T-cell (primary cell): ENCODE results near the gene MESP2. TPM values are rescaled to one million over a fixed set of nuclear protein-coding genes. Genes with fewer than 3 reads are reported as not detected.

ENCODE experiments used
- ATAC-seq, 4 experiments: fragments of 200-7000 bp in 3 of 4; fragments of 150-1000 bp in 1 of 4; cut with Tn5 transposase; replicated peaks in 1 of 4; 1 replicate in 3 of 4; 2 replicates in 1 of 4; pipeline ENCODE4 v1.10.0; 2021; ENCODE audit warnings: moderate library complexity in 3 of 4, mild to moderate bottlenecking in 2 of 4, moderate number of reproducible peaks in 1 of 4
- CTCF ChIA-PET, 2 donors: fragments of 300-600 bp; sonication (Branson Sonifier 250); formaldehyde crosslinking; loops; one replicate each; lab custom pipeline; 2022; ENCODE audit warnings: antibody characterized with exemption in 2 of 2; lab: Charles Lee
- POLR2A ChIA-PET, 2 donors: fragments of 300-600 bp; sonication (Branson Sonifier 250); formaldehyde crosslinking; loops; one replicate each; lab custom pipeline; 2022; ENCODE audit warnings: antibody characterized with exemption in 2 of 2; lab: Charles Lee
- DNase-seq, 35 experiments: peaks; one replicate each; pipeline versions ENCODE4 v3.0.0 to v3.0.0-alpha.2; 2013 to 2023
- H3K27ac ChIP-seq: one replicate; pipeline ENCODE4 v1.5.1; 2013; ENCODE audit warnings: low read length
- H3K27me3 ChIP-seq, 2 experiments: replicated peaks in 1 of 2; 1 replicate in 1 of 2; 2 replicates in 1 of 2; pipeline versions ENCODE4 v1.6.1 to v1.7.0; 2013; ENCODE audit warnings: low read length in 1 of 2, mixed read lengths in 1 of 2; ENCODE audit not compliant: control insufficient read depth in 2 of 2, insufficient read depth in 2 of 2; ENCODE audit errors: extremely low read depth in 1 of 2
- H3K36me3 ChIP-seq, 2 donors: 1 replicate in 1 of 2; 2 replicates in 1 of 2; pipeline versions ENCODE4 v1.6.1 to v1.7.0; 2013; ENCODE audit warnings: low read length in 1 of 2; ENCODE audit not compliant: control insufficient read depth in 2 of 2, insufficient read depth in 1 of 2; ENCODE audit errors: extremely low read depth in 1 of 2
- H3K4me1 ChIP-seq, 2 experiments: 1 replicate in 1 of 2; 2 replicates in 1 of 2; pipeline versions ENCODE4 v1.6.1 to v1.7.0; 2013; ENCODE audit warnings: low read length in 2 of 2, mixed read lengths in 1 of 2; ENCODE audit not compliant: insufficient read depth in 2 of 2, control insufficient read depth in 1 of 2; ENCODE audit errors: extremely low read depth in 1 of 2
- H3K4me3 ChIP-seq, 2 donors: 1 replicate in 1 of 2; 2 replicates in 1 of 2; pipeline versions ENCODE4 v1.5.1 to v1.7.0; 2013; ENCODE audit warnings: mild to moderate bottlenecking in 2 of 2, low read length in 1 of 2, moderate library complexity in 1 of 2; ENCODE audit not compliant: control insufficient read depth in 1 of 2; ENCODE audit errors: extremely low read depth in 1 of 2
- H3K9me3 ChIP-seq: 2 replicates; pipeline ENCODE4 v1.7.0; 2013
- H3K27ac Mint-ChIP-seq, 2 donors: one replicate each; pipeline ENCODE4 v1.8.0; 2020 to 2021; ENCODE audit warnings: mild to moderate bottlenecking in 2 of 2, mixed read lengths in 2 of 2
- H3K27me3 Mint-ChIP-seq, 2 donors: one replicate each; pipeline ENCODE4 v1.8.0; 2021 to 2022; ENCODE audit warnings: mixed read lengths in 2 of 2
- H3K36me3 Mint-ChIP-seq: one replicate; pipeline ENCODE4 v1.8.0; 2021; ENCODE audit warnings: mixed read lengths
- H3K4me1 Mint-ChIP-seq, 3 donors: one replicate each; pipeline ENCODE4 v1.8.0; 2020 to 2022; ENCODE audit warnings: mixed read lengths in 3 of 3, mild to moderate bottlenecking in 1 of 3
- H3K4me3 Mint-ChIP-seq, 3 donors: one replicate each; pipeline ENCODE4 v1.8.0; 2020 to 2022; ENCODE audit warnings: mild to moderate bottlenecking in 3 of 3, mixed read lengths in 3 of 3, moderate library complexity in 3 of 3
- H3K9me3 Mint-ChIP-seq, 3 donors: one replicate each; pipeline ENCODE4 v1.8.0; 2020 to 2022; ENCODE audit warnings: mixed read lengths in 3 of 3
- WGBS: methylation state at CpG from one replicate; pipeline ENCODE4 v1.1.5; 2013; ENCODE audit warnings: missing lambda C conversion rate; ENCODE audit not compliant: insufficient coverage; 5-methylcytosine and 5-hydroxymethylcytosine counted together
- total RNA-seq, 35 experiments: library from RNA in 6 of 35; stranded (reverse) in 6 of 35; fragments of 120-200 nt in 1 of 35; gene quantifications; one replicate each; pipeline versions ENCODE4 v1.2.1 to v1.2.4 and lab custom pipeline; 2013 to 2026

The MESP2 gene
- total RNA-seq, 5 donors from 2014 or later (not counting 1 experiment from before 2014, with no cell fraction given) = not detected

- DNase-seq (no peak), ATAC-seq (no peak)
- H3K27me3 Mint-ChIP-seq = peaks cover 20 to 21% of the 10 kb centered on the region in 2 donors
Measured at GRCh38 chr15:89822026-89822425, 45.9 kb downstream of the MESP2 start.

DNA sequence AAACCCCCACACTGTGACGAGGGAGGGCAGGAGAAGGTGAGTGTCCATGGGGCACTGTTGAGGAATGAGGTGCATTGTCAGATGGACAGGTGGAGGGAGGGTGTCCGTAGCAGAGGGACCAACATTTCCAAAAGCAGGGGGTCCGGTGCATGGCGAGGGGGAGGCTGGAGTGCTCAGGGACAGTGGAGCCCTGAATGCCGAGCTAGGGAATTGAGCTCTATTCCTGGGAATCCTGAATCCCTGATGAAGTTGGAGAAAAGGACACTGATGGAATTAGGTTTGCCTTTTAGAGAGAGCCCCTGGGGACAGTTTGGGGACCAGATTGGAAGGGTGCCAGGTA lies 46.4 kb downstream of the MESP2 start:
- Mint-ChIP-seq H3K36me3 (no peaks in the 10 kb centered on the region), H3K4me3 (no peak overlapping the region), H3K27me3 (peaks cover 17% of the 10 kb centered on the region in 2 donors), H3K27ac (no peak overlapping the region), H3K9me3 (no peaks in the 10 kb centered on the region), H3K4me1 (no peaks in the 10 kb centered on the region)
- Histone ChIP-seq H3K4me1 (no peaks in the 10 kb centered on the region), H3K9me3 (no peaks in the 10 kb centered on the region), H3K4me3 (no peak overlapping the region), H3K27me3 (peaks cover 0 to 39% of the 10 kb centered on the region in 2 experiments), H3K27ac (no peak overlapping the region), H3K36me3 (no peaks in the 10 kb centered on the region)
- ATAC-seq (no peak), DNase-seq (no peak)
- POLR2A ChIA-PET = no interaction called here
- CTCF ChIA-PET = interaction anchor here in 1 of 2 donors (0.6 kb wide), 1 partner anchor 750 kb away, joined by 3 read pairs; no protein-coding TSS in a partner anchor
- WGBS = 89% methylated on average over 5 of the region's 5 CpGs

More at GRCh38 chr15:89822026-89822425, 45.9 kb downstream of the MESP2 start:
- ChIA-PET CTCF (interaction anchor here in 1 of 2 donors (0.6 to 0.7 kb wide), 2 partner anchors 8 to 751 kb away, joined by 3 to 4 read pairs; no protein-coding TSS in a partner anchor), POLR2A (no interaction called here)
- peaks cover 0 to 43% of the 10 kb centered on the region in 2 experiments for H3K27me3 ChIP-seq
- H3K4me3 ChIP-seq = no peak overlapping the region
- H3K36me3 ChIP-seq = no peaks in the 10 kb centered on the region
- no peak overlapping the region for H3K4me3 Mint-ChIP-seq
- WGBS = 76% methylated on average over 6 of the region's 11 CpGs
- no peaks in the 10 kb centered on the region for H3K9me3 ChIP-seq
- no peak overlapping the region for H3K27ac ChIP-seq
- H3K36me3 Mint-ChIP-seq = no peaks in the 10 kb centered on the region
- no peak overlapping the region for H3K27ac Mint-ChIP-seq
- H3K4me1 ChIP-seq = no peaks in the 10 kb centered on the region
- H3K4me1 Mint-ChIP-seq = no peaks in the 10 kb centered on the region
- no peaks in the 10 kb centered on the region for H3K9me3 Mint-ChIP-seq

DNA sequence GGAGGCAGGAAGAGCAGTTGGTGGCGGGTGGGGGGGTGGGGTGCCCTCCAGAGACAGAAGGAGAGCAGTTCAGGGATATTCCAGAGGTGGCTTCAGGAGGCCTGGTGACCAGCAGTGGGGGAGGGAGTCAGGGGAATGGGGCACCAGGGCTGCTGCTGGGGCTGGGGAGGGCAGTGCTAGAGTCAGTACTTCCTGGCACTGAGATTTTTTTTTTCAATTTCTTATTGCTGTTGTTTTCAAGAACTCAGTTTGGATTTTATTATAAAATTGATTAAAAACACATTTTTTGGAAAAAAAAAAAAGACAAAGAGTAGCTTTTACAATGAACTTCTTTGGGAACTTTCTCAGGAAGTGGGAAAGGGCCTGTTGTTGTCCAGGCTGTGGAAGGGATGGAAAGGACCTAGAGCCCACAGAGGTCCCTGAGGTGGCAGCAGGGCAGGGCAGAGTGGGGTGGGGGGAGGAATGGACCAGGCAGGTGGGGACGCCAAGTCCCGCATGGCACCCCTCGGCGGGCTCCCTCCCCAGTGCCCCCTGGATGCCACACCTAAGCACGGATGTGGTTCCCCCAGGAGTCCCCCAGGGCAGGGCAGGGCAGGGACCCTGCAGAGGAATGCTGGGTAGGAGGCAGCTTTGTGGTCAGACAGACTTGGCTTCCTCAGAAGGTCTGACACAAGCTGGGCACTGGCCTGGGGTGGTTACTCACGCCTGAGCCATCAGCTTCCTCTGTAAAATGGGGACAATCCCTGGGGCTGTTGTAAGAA lies 47.0 kb downstream of the MESP2 start:
- Histone ChIP-seq H3K36me3 (no peaks in the 10 kb centered on the region), H3K4me3 (no peak overlapping the region), H3K9me3 (no peaks in the 10 kb centered on the region), H3K27ac (no peak overlapping the region), H3K27me3 (peaks cover 0 to 39% of the 10 kb centered on the region in 2 experiments), H3K4me1 (no peaks in the 10 kb centered on the region)
- H3K4me3 Mint-ChIP-seq = no peak overlapping the region
- no peak overlapping the region for H3K27ac Mint-ChIP-seq
- CTCF ChIA-PET = interaction anchor here in 1 of 2 donors (0.6 kb wide), 1 partner anchor 750 kb away, joined by 3 read pairs; no protein-coding TSS in a partner anchor
- WGBS = 65% methylated on average over 5 of the region's 7 CpGs
- no peaks in the 10 kb centered on the region for H3K9me3 Mint-ChIP-seq
- no peaks in the 10 kb centered on the region for H3K4me1 Mint-ChIP-seq
- DNase-seq (peak in 1 of 35 experiments; percentile 14), ATAC-seq (no peak)
- POLR2A ChIA-PET = no interaction called here
- H3K27me3 Mint-ChIP-seq = peaks cover 14% of the 10 kb centered on the region in 2 donors
- H3K36me3 Mint-ChIP-seq = no peaks in the 10 kb centered on the region

DNA sequence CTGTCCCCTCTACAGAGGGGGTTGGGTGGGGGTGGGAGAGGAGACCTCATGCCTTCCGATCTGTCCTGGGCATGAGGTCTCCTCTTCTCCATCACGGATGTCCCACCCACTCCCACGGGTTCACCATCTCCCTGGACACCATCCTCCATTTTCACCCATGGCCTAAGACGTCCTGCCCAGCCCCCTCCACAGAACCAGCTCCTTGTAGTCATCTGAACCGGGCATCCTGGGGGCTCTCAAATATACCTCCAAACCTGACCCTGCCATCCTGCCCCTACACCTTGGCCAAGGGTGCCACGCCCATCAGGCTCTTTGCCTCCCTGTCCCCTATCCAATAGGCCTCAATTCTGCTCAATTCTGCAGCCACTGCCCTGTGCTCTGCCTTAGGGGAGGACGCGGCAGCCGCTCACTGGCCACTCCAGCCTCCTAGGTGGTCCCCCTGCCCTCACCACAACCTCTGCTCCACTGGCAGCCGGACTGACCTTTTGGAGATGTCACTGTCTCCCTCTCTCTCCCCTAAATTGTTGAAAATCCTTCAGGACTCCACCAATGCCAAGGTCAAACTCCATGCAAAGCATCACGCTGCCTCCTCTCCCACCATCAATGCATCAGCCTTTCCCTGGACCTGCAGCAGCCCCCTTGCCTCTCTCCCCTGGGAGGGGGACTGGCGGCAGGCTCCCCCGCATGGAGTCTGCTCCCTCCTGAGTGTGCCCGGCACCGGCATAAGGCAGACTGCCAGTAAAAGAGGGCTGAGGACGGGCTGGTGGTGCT lies 47.9 kb downstream of the MESP2 start:
- H3K36me3 Mint-ChIP-seq = no peaks in the 10 kb centered on the region
- H3K9me3 ChIP-seq = no peaks in the 10 kb centered on the region
- no peak for ATAC-seq
- DNase-seq = no peak
- H3K27me3 Mint-ChIP-seq = peaks cover 11 to 12% of the 10 kb centered on the region in 2 donors
- WGBS = 90% methylated on average over 13 of the region's 16 CpGs
- H3K27ac Mint-ChIP-seq = no peak overlapping the region
- ChIA-PET CTCF (no interaction called here), POLR2A (no interaction called here)
- H3K4me1 ChIP-seq = no peaks in the 10 kb centered on the region
- H3K36me3 ChIP-seq = no peaks in the 10 kb centered on the region
- no peaks in the 10 kb centered on the region for H3K9me3 Mint-ChIP-seq
- no peak overlapping the region for H3K4me3 Mint-ChIP-seq
- H3K4me1 Mint-ChIP-seq = no peaks in the 10 kb centered on the region
- H3K27ac ChIP-seq = no peak overlapping the region
- peaks cover 0 to 36% of the 10 kb centered on the region in 2 experiments for H3K27me3 ChIP-seq
- no peak overlapping the region for H3K4me3 ChIP-seq

DNA sequence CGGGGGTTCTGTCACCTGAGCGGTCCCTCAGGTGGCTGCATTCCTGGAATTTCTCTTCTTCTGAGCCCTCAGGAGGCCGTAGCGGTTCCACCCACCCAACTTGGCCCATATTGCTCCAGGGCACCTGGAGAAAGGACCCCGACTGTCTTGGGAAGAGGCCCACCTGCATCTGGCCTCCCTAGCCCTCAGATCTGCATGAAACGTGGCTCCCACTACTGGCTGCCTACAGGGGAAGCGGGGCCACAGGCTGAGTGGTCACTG lies 48.4 kb downstream of the MESP2 start:
- Histone ChIP-seq H3K9me3 (no peaks in the 10 kb centered on the region), H3K27me3 (peaks cover 0 to 34% of the 10 kb centered on the region in 2 experiments), H3K27ac (no peak overlapping the region), H3K36me3 (no peaks in the 10 kb centered on the region), H3K4me1 (no peaks in the 10 kb centered on the region), H3K4me3 (no peak overlapping the region)
- Mint-ChIP-seq H3K9me3 (no peaks in the 10 kb centered on the region), H3K27ac (no peak overlapping the region), H3K27me3 (peaks cover 8 to 12% of the 10 kb centered on the region in 2 donors), H3K36me3 (no peaks in the 10 kb centered on the region), H3K4me1 (no peaks in the 10 kb centered on the region), H3K4me3 (no peak overlapping the region)
- ChIA-PET CTCF (no interaction called here), POLR2A (no interaction called here)
- DNase-seq (no peak), ATAC-seq (no peak)
- 69% methylated on average over 7 of the region's 7 CpGs for WGBS

GRCh38 chr15:89825271-89825940 lies 49.3 kb downstream of the MESP2 start:
- Histone ChIP-seq H3K27me3 (peaks cover 0 to 34% of the 10 kb centered on the region in 2 experiments), H3K27ac (no peak overlapping the region), H3K36me3 (no peaks in the 10 kb centered on the region), H3K9me3 (no peaks in the 10 kb centered on the region), H3K4me1 (no peaks in the 10 kb centered on the region), H3K4me3 (no peak overlapping the region)
- no peak for ATAC-seq
- DNase-seq = peak in 1 of 35 experiments; percentile 11
- ChIA-PET POLR2A (no interaction called here), CTCF (no interaction called here)
- H3K27me3 Mint-ChIP-seq = peaks cover 8 to 12% of the 10 kb centered on the region in 2 donors
- no peak overlapping the region for H3K4me3 Mint-ChIP-seq
- no peaks in the 10 kb centered on the region for H3K4me1 Mint-ChIP-seq
- no peak overlapping the region for H3K27ac Mint-ChIP-seq
- H3K9me3 Mint-ChIP-seq = no peaks in the 10 kb centered on the region
- WGBS = 87% methylated on average over 8 of the region's 10 CpGs
- H3K36me3 Mint-ChIP-seq = no peaks in the 10 kb centered on the region
